HepG2 (cell line): ENCODE measurements around the gene ATF6. TPM values are rescaled to one million over a fixed set of nuclear protein-coding genes. Genes with fewer than 3 reads are reported as not detected.
A peak's percentile ranks its signal among the peaks of the same experiment; 100 is the strongest.

Experiments
- AKAP8 ChIP-seq: sonication (generic); formaldehyde crosslinking; IDR thresholded peaks from 2 replicates; pipeline ENCODE4 v1.5.1; 2020; ENCODE audit warnings: mild to moderate bottlenecking, missing genetic modification reagents
- CHCHD3 ChIP-seq: sonication (generic); formaldehyde crosslinking; IDR thresholded peaks from 2 replicates; pipeline ENCODE4 v1.8.0; 2022; ENCODE audit warnings: mild to moderate bottlenecking, missing genetic modification reagents, moderate library complexity
- GLI4 ChIP-seq: sonication (generic); formaldehyde crosslinking; IDR thresholded peaks from 2 replicates; pipeline ENCODE4 v1.5.1; 2020; ENCODE audit warnings: missing genetic modification reagents, mild to moderate bottlenecking, moderate library complexity, borderline replicate concordance
- MEF2D ChIP-seq: sonication (generic); formaldehyde crosslinking; IDR thresholded peaks from 2 replicates; pipeline ENCODE4 v1.5.1; 2020; ENCODE audit warnings: mild to moderate bottlenecking, missing genetic modification reagents
- MXI1 ChIP-seq: IDR thresholded peaks from 3 replicates; pipeline ENCODE4 v1.6.1; 2012; ENCODE audit warnings: low read depth, low read length, inconsistent platforms, borderline replicate concordance
- ONECUT2 ChIP-seq: sonication (generic); formaldehyde crosslinking; IDR thresholded peaks from 2 replicates; pipeline ENCODE4 v1.4.0; 2020; ENCODE audit warnings: missing genetic modification reagents
- RFXANK ChIP-seq: IDR thresholded peaks from 2 replicates; pipeline ENCODE4 v1.6.1; 2016
- SMARCC2 ChIP-seq: fragments of 450-650 bp; IDR thresholded peaks from 2 replicates; pipeline ENCODE4 v1.6.1; 2017; ENCODE audit warnings: antibody characterized with exemption, mild to moderate bottlenecking
- TAF1 ChIP-seq: sonication (generic); formaldehyde crosslinking; IDR thresholded peaks from 2 replicates; pipeline ENCODE4 v1.4.0; 2020; ENCODE audit warnings: missing genetic modification reagents
- THAP9 ChIP-seq: sonication (generic); formaldehyde crosslinking; IDR thresholded peaks from 2 replicates; pipeline ENCODE4; 2020; ENCODE audit warnings: missing genetic modification reagents, mild to moderate bottlenecking, borderline replicate concordance
- ZBTB34 ChIP-seq: sonication (generic); formaldehyde crosslinking; IDR thresholded peaks from 2 replicates; pipeline ENCODE4 v1.8.0; 2022; ENCODE audit warnings: mild to moderate bottlenecking, missing genetic modification reagents
- ZBTB49 ChIP-seq: sonication (generic); formaldehyde crosslinking; IDR thresholded peaks from 2 replicates; pipeline ENCODE4 v1.4.0; 2020; ENCODE audit warnings: missing genetic modification reagents, borderline replicate concordance
- ZMYM2 ChIP-seq: sonication (generic); formaldehyde crosslinking; IDR thresholded peaks from 2 replicates; pipeline ENCODE4 v1.8.0; 2022; ENCODE audit warnings: mild to moderate bottlenecking, missing genetic modification reagents
- ZNF460 ChIP-seq: sonication (generic); formaldehyde crosslinking; IDR thresholded peaks from 2 replicates; pipeline ENCODE4 v1.5.1; 2020; ENCODE audit warnings: missing genetic modification reagents, mild to moderate bottlenecking, borderline replicate concordance
- ZNF580 ChIP-seq: IDR thresholded peaks from 2 replicates; pipeline ENCODE4 v1.6.1; 2016; ENCODE audit warnings: low read depth, borderline replicate concordance
- ZNF687 ChIP-seq: sonication (generic); formaldehyde crosslinking; IDR thresholded peaks from 2 replicates; pipeline ENCODE4 v1.5.1; 2020; ENCODE audit warnings: mild to moderate bottlenecking, missing genetic modification reagents, moderate library complexity
- ZNF713 ChIP-seq: sonication (generic); formaldehyde crosslinking; IDR thresholded peaks from 2 replicates; pipeline ENCODE4 v1.4.0; 2020; ENCODE audit warnings: mild to moderate bottlenecking, missing genetic modification reagents
- ZNF841 ChIP-seq: sonication (generic); formaldehyde crosslinking; IDR thresholded peaks from 2 replicates; pipeline ENCODE4 v1.8.1; 2023; ENCODE audit warnings: missing genetic modification reagents, borderline replicate concordance
- polyA plus RNA-seq, 8 experiments: library from polyadenylated mRNA; depleted of rRNA in 3 of 8; stranded (reverse) in 7 of 8; unstranded in 1 of 8; fragments of >200 nt; fragmentation: Illumina TruSeq in 4 of 8; extraction: Trizol in 4 of 8; gene quantifications; 2 replicates each; pipeline versions ENCODE4 v1.2.1 to v1.2.3, GENCODE V29; 2011 to 2016; ENCODE audit warnings: low read depth in 4 of 8, missing spikeins in 1 of 8, mixed read lengths in 1 of 8; ENCODE audit not compliant: insufficient read depth in 1 of 8
- total RNA-seq, 5 experiments: library from RNA; depleted of rRNA; stranded (reverse); fragments of >200 nt; fragmentation: Illumina TruSeq; extraction: Trizol; gene quantifications; 2 replicates each; pipeline ENCODE4 v1.2.3, GENCODE V29; 2016; ENCODE audit warnings: low read depth in 1 of 5

ATF6 gene
- total and polyA plus RNA-seq, 2 of the 13 experiments (the other 11 are each of a cell fraction or from before 2014, with no cell fraction given): 13.2 to 14.5 TPM

GRCh38 chr1:161727256-161727924, 38.7 kb upstream of the ATF6 start (continued):
- no peak for TF ChIP-seq RFXANK (CRISPR knock-in tag)
- TF ChIP-seq THAP9 (CRISPR knock-in tag): no peak
- TF ChIP-seq ZMYM2 (CRISPR knock-in tag): no peak
- TF ChIP-seq ZNF841 (CRISPR knock-in tag): no peak
- no peak for TF ChIP-seq ZNF580
- no peak for TF ChIP-seq ZBTB49
- no peak for TF ChIP-seq MXI1
- no peak for TF ChIP-seq ZNF460 (CRISPR knock-in tag)
- TF ChIP-seq CHCHD3 (CRISPR knock-in tag): no peak
- peak; percentile 33; the same call in 1 of the 2 replicates for TF ChIP-seq ZNF687
- no peak for TF ChIP-seq ZNF713 (CRISPR knock-in tag)
- no peak for TF ChIP-seq GLI4 (CRISPR knock-in tag)
- TF ChIP-seq MEF2D (CRISPR knock-in tag): no peak
- TF ChIP-seq SMARCC2: no peak
- no peak for TF ChIP-seq ONECUT2 (CRISPR knock-in tag)
- TF ChIP-seq ZBTB34 (CRISPR knock-in tag): no peak
- TF ChIP-seq AKAP8 (CRISPR knock-in tag): no peak
- TF ChIP-seq TAF1 (CRISPR knock-in tag): peak; percentile 8; the same call in 1 of the 2 replicates
